HepG2 (cell line): ENCODE results near the gene NRAP. TPM values are rescaled to one million over a fixed set of nuclear protein-coding genes. Genes with fewer than 3 reads are reported as not detected.

Experiments
- ATAC-seq: fragments of 200-7000 bp; cut with Tn5 transposase; 3 replicates; pipeline ENCODE4 v1.9.1; 2020; ENCODE audit warnings: mild to moderate bottlenecking, moderate library complexity
- BruUV-seq: library from RNA; stranded (reverse); fragments of 400-500 nt; replicated peaks from 2 replicates; lab custom pipeline; 2021; lab: Mats Ljungman, UMichigan
- CTCF ChIA-PET: fragments of 300-600 bp; formaldehyde crosslinking; extraction: SDS; loops from one replicate; lab custom pipeline; 2021; ENCODE audit warnings: low total read pairs, inconsistent platforms, low intra/inter-chr PET ratio; lab: Yijun Ruan, JAX
- POLR2A ChIA-PET: fragments of 350-600 bp; sonication (Branson Sonifier 250); formaldehyde crosslinking; loops from one replicate; lab custom pipeline; 2020; ENCODE audit warnings: antibody characterized with exemption, inconsistent platforms; lab: Yijun Ruan, JAX
- DNase-seq: peaks from one replicate; pipeline ENCODE4 v3.0.0-alpha.2; 2015; ENCODE audit warnings: low spot score
- FAIRE-seq: peaks from 3 replicates; lab custom pipeline; 2011; peaks lifted over from hg19 to GRCh38; lab: Jason Lieb, UNC
- H2AFZ ChIP-seq: one replicate; pipeline ENCODE4 v1.6.1; 2011; ENCODE audit warnings: low read length, inconsistent platforms
- H3K27ac ChIP-seq: fragments of 300-600 bp; 3 replicates; pipeline ENCODE4 v1.8.0; 2011; ENCODE audit warnings: mixed run types, mild to moderate bottlenecking, mixed read lengths, low read length, inconsistent platforms; ENCODE audit not compliant: insufficient read depth; ENCODE audit errors: extremely low read length
- H3K27me3 ChIP-seq, 2 experiments: fragments of 200-600 bp in 1 of 2; 2 replicates in 1 of 2; 3 replicates in 1 of 2; pipeline versions ENCODE4 v1.6.0 to v1.8.0; 2011; ENCODE audit warnings: low read length in 2 of 2, mild to moderate bottlenecking in 2 of 2, moderate library complexity in 2 of 2, inconsistent platforms in 1 of 2; ENCODE audit not compliant: insufficient read depth in 2 of 2, control insufficient read depth in 1 of 2
- H3K36me3 ChIP-seq, 2 experiments: fragments of 200-600 bp in 1 of 2; replicated peaks in 1 of 2; 2 replicates in 1 of 2; 3 replicates in 1 of 2; pipeline versions ENCODE4 v1.5.1 to v1.8.0; 2011; ENCODE audit warnings: low read length in 2 of 2, inconsistent platforms in 1 of 2; ENCODE audit not compliant: insufficient read depth in 2 of 2, control insufficient read depth in 1 of 2
- H3K4me1 ChIP-seq: 2 replicates; pipeline ENCODE4 v1.5.1; 2012; ENCODE audit warnings: low read length, inconsistent platforms; ENCODE audit not compliant: insufficient read depth
- H3K4me2 ChIP-seq: 2 replicates; pipeline ENCODE4 v1.6.0; 2011; ENCODE audit warnings: low read depth, low read length, inconsistent platforms
- H3K4me3 ChIP-seq, 3 experiments: fragments of 200-600 bp in 1 of 3; sonication (generic), shearing (Covaris generic) in 1 of 3; replicated peaks in 1 of 3; 2 replicates each; pipeline ENCODE4 v1.5.1; 2011 to 2016; ENCODE audit warnings: low read length in 3 of 3, inconsistent platforms in 2 of 3, low read depth in 2 of 3, mild to moderate bottlenecking in 2 of 3, control low read depth in 1 of 3, mixed read lengths in 1 of 3; ENCODE audit not compliant: insufficient read depth in 1 of 3
- H3K79me2 ChIP-seq: one replicate; pipeline ENCODE4 v1.6.1; 2011; ENCODE audit warnings: low read length, inconsistent platforms; ENCODE audit not compliant: insufficient read depth
- H3K9ac ChIP-seq: 2 replicates; pipeline ENCODE4 v1.6.0; 2011; ENCODE audit warnings: mild to moderate bottlenecking, low read depth, low read length, inconsistent platforms; ENCODE audit not compliant: insufficient read depth
- H3K9me3 ChIP-seq: 2 replicates; pipeline ENCODE4 v1.5.1; 2012; ENCODE audit warnings: mild to moderate bottlenecking, low read length
- H4K20me1 ChIP-seq: 2 replicates; pipeline ENCODE4 v1.6.0; 2011; ENCODE audit warnings: inconsistent platforms, mild to moderate bottlenecking, low read length, moderate library complexity; ENCODE audit not compliant: insufficient read depth
- BCL3 ChIP-seq: sonication (generic); formaldehyde crosslinking; IDR thresholded peaks from 2 replicates; pipeline ENCODE4 v1.5.1; 2020; ENCODE audit warnings: mild to moderate bottlenecking, missing genetic modification reagents, moderate library complexity
- CAMTA2 ChIP-seq: sonication (generic); formaldehyde crosslinking; IDR thresholded peaks from 2 replicates; pipeline ENCODE4 v1.4.0; 2020; ENCODE audit warnings: mild to moderate bottlenecking, missing genetic modification reagents, borderline replicate concordance
- FOXA3 ChIP-seq: IDR thresholded peaks from 2 replicates; pipeline ENCODE4 v1.6.1; 2016; ENCODE audit warnings: missing genetic modification reagents, missing compliant biosample characterization
- KDM3A ChIP-seq: IDR thresholded peaks from 2 replicates; pipeline ENCODE4 v1.6.1; 2018; ENCODE audit warnings: low read depth, missing compliant biosample characterization
- MLLT10 ChIP-seq: sonication (generic); formaldehyde crosslinking; IDR thresholded peaks from 2 replicates; pipeline ENCODE4 v1.4.0; 2020; ENCODE audit warnings: missing genetic modification reagents
- RAD21 ChIP-seq: fragments of 450-650 bp; formaldehyde crosslinking; IDR thresholded peaks from 2 replicates; pipeline ENCODE4 v1.5.0; 2020; ENCODE audit warnings: mild to moderate bottlenecking
- RORA ChIP-seq: sonication (generic); formaldehyde crosslinking; IDR thresholded peaks from 2 replicates; pipeline ENCODE4 v1.5.0; 2020; ENCODE audit warnings: mild to moderate bottlenecking, missing genetic modification reagents, moderate library complexity
- SRF ChIP-seq: IDR thresholded peaks from 2 replicates; pipeline ENCODE4 v1.6.1; 2011; ENCODE audit warnings: mild to moderate bottlenecking, low read depth, low read length, moderate library complexity
- TOE1 ChIP-seq: sonication (generic); formaldehyde crosslinking; IDR thresholded peaks from 2 replicates; pipeline ENCODE4 v1.4.0; 2020; ENCODE audit warnings: mild to moderate bottlenecking, missing genetic modification reagents
- ZNF468 ChIP-seq: sonication (generic); formaldehyde crosslinking; IDR thresholded peaks from 2 replicates; pipeline ENCODE4 v1.8.0; 2022; ENCODE audit warnings: mild to moderate bottlenecking, moderate library complexity, missing genetic modification reagents
- ZNF530 ChIP-seq: sonication (generic); formaldehyde crosslinking; IDR thresholded peaks from 2 replicates; pipeline ENCODE4 v1.5.0; 2020; ENCODE audit warnings: low read depth, mild to moderate bottlenecking, missing genetic modification reagents
- ZNF543 ChIP-seq: sonication (generic); formaldehyde crosslinking; IDR thresholded peaks from 2 replicates; pipeline ENCODE4 v1.4.0; 2020; ENCODE audit warnings: mild to moderate bottlenecking, missing genetic modification reagents
- ZSCAN29 ChIP-seq: sonication (generic); formaldehyde crosslinking; conservative IDR thresholded peaks from 2 replicates; pipeline ENCODE4 v1.4.0; 2020; ENCODE audit warnings: mild to moderate bottlenecking, missing genetic modification reagents
- WGBS: methylation state at CpG from one replicate; pipeline ENCODE4 v1.1.6; 2017; ENCODE audit warnings: low lambda C conversion rate; 5-methylcytosine and 5-hydroxymethylcytosine counted together
- in situ Hi-C: cut with HindIII; loops from 2 replicates; pipeline ENCODE4 v1.10.0; 2017; ENCODE audit warnings: low pct_unique_long_range_greater_than_20kb; ENCODE audit not compliant: extremely low pct_ligation_motif_present
- intact Hi-C: fragments of 100-400 bp; cut with micrococcal nuclease; formaldehyde crosslinking; loops from one replicate; pipeline ENCODE4 v1.10.0; 2022; ENCODE audit not compliant: unreplicated experiment
- polyA plus RNA-seq, 8 experiments: library from polyadenylated mRNA; depleted of rRNA in 3 of 8; stranded (reverse) in 7 of 8; unstranded in 1 of 8; fragments of >200 nt; fragmentation: Illumina TruSeq in 4 of 8; extraction: Trizol in 4 of 8; gene quantifications; 2 replicates each; pipeline versions ENCODE4 v1.2.1 to v1.2.3, GENCODE V29; 2011 to 2016; ENCODE audit warnings: low read depth in 4 of 8, missing spikeins in 1 of 8, mixed read lengths in 1 of 8; ENCODE audit not compliant: insufficient read depth in 1 of 8
- total RNA-seq, 5 experiments: library from RNA; depleted of rRNA; stranded (reverse); fragments of >200 nt; fragmentation: Illumina TruSeq; extraction: Trizol; gene quantifications; 2 replicates each; pipeline ENCODE4 v1.2.3, GENCODE V29; 2016; ENCODE audit warnings: low read depth in 1 of 5
- TF ChIP-seq, protein P1 (sequence below): sonication (generic); formaldehyde crosslinking; IDR thresholded peaks from 2 replicates; pipeline ENCODE4 v1.4.0; 2020; ENCODE audit warnings: mild to moderate bottlenecking, missing genetic modification reagents, borderline replicate concordance
- TF ChIP-seq, protein P2 (sequence below): sonication (generic); formaldehyde crosslinking; IDR thresholded peaks from 2 replicates; pipeline ENCODE4 v1.8.0; 2022; ENCODE audit warnings: mild to moderate bottlenecking, missing genetic modification reagents

NRAP gene
- total and polyA plus RNA-seq, 2 of the 13 experiments (the other 11 are each of a cell fraction or from before 2014, with no cell fraction given) = not detected

- TF ChIP-seq, protein P1, sequence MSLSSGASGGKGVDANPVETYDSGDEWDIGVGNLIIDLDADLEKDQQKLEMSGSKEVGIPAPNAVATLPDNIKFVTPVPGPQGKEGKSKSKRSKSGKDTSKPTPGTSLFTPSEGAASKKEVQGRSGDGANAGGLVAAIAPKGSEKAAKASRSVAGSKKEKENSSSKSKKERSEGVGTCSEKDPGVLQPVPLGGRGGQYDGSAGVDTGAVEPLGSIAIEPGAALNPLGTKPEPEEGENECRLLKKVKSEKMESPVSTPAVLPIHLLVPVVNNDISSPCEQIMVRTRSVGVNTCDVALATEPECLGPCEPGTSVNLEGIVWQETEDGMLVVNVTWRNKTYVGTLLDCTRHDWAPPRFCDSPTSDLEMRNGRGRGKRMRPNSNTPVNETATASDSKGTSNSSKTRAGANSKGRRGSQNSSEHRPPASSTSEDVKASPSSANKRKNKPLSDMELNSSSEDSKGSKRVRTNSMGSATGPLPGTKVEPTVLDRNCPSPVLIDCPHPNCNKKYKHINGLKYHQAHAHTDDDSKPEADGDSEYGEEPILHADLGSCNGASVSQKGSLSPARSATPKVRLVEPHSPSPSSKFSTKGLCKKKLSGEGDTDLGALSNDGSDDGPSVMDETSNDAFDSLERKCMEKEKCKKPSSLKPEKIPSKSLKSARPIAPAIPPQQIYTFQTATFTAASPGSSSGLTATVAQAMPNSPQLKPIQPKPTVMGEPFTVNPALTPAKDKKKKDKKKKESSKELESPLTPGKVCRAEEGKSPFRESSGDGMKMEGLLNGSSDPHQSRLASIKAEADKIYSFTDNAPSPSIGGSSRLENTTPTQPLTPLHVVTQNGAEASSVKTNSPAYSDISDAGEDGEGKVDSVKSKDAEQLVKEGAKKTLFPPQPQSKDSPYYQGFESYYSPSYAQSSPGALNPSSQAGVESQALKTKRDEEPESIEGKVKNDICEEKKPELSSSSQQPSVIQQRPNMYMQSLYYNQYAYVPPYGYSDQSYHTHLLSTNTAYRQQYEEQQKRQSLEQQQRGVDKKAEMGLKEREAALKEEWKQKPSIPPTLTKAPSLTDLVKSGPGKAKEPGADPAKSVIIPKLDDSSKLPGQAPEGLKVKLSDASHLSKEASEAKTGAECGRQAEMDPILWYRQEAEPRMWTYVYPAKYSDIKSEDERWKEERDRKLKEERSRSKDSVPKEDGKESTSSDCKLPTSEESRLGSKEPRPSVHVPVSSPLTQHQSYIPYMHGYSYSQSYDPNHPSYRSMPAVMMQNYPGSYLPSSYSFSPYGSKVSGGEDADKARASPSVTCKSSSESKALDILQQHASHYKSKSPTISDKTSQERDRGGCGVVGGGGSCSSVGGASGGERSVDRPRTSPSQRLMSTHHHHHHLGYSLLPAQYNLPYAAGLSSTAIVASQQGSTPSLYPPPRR (CRISPR knock-in tag) = no peak
Observed at GRCh38 chr10:113683300-113683699, 19.5 kb upstream of the NRAP start (continued).

DNA sequence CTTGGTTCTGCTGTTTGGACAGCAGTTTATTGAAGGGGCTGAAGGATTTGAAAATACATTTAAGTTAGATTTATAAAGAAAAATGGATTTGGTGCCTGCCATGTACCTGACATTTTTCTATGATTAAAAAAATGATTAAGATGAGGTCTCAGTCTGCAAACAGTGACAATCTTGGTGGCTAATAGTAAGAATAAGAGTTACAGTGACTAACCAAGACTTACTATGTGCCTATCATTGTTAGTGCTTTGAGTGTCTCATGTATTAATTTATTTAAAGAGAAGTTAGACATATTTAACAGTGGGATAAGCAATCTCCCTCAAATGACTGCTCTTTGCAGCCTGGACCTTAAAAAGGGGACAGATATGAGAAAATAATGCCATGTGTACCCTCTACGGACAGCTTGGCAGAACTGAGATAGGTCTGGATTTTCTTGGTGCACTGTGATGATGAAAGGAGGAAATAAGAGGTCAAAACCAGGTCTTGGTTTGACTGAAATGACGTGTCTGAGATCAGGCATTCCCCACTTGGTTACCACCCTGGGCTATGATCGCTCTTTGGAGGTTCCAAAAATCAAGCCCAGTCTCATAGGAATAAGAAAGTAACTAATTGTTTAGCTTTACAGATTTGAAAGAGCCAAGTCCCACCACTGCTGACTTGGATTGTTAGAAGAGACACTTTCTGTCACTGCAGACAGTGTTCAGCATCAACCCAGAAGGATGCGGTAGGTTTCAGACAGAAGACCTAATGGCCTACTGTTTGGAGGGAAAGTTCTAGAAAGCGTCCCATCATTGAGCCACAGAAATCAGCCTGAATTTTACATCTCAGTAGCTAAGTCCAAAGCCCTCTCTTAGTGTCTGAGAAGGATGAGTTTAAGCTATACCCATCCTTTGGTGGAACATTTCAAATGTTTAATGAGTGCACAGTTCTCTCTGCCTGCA is 18.0 kb upstream of the NRAP start:
- in situ Hi-C loops = no loop called here
- ChIA-PET POLR2A (no interaction called here), CTCF (no interaction called here)
- H4K20me1 ChIP-seq = 0 out of 2 replicates have a peak, but pooled peaks cover 3% of the 10 kb centered on the region
- H3K4me3 ChIP-seq = no peak overlapping the region
- no peak overlapping the region for H3K27ac ChIP-seq
- WGBS = 97% methylated on average over 5 of the region's 5 CpGs
- H3K9me3 ChIP-seq = peaks cover 5% of the 10 kb centered on the region
- DNase-seq (no peak), ATAC-seq (no peak), FAIRE-seq (peak; percentile 4)
- BruUV-seq = no TSS peak
- H3K4me2 ChIP-seq = peak overlapping the region; percentile 90
- H3K79me2 ChIP-seq = peaks cover 54% of the 10 kb centered on the region
- intact Hi-C loops = no loop called here
- H3K9ac ChIP-seq = 0 out of 2 replicates have a peak overlapping the region, but pooled peaks have one; percentile 83
- peaks cover 26% of the 10 kb centered on the region for H3K4me1 ChIP-seq
- no peak overlapping the region for H2AFZ ChIP-seq
- H3K36me3 ChIP-seq = no peaks in the 10 kb centered on the region; a peak in 1 of 5 replicates
- no peaks in the 10 kb centered on the region; a peak in 1 of 5 replicates for H3K27me3 ChIP-seq
- TF ChIP-seq KDM3A (CRISPR knock-in tag) (no peak), BCL3 (CRISPR knock-in tag) (no peak), CAMTA2 (CRISPR knock-in tag) (no peak), RORA (CRISPR knock-in tag) (no peak), FOXA3 (CRISPR knock-in tag) (no peak), SRF (no peak), RAD21 (CRISPR knock-in tag) (no peak), ZNF468 (CRISPR knock-in tag) (no peak), ZSCAN29 (CRISPR knock-in tag) (no peak), ZNF543 (no peak), MLLT10 (CRISPR knock-in tag) (no peak), TOE1 (CRISPR knock-in tag) (no peak), ZNF530 (CRISPR knock-in tag) (no peak)
- TF ChIP-seq, protein P2, sequence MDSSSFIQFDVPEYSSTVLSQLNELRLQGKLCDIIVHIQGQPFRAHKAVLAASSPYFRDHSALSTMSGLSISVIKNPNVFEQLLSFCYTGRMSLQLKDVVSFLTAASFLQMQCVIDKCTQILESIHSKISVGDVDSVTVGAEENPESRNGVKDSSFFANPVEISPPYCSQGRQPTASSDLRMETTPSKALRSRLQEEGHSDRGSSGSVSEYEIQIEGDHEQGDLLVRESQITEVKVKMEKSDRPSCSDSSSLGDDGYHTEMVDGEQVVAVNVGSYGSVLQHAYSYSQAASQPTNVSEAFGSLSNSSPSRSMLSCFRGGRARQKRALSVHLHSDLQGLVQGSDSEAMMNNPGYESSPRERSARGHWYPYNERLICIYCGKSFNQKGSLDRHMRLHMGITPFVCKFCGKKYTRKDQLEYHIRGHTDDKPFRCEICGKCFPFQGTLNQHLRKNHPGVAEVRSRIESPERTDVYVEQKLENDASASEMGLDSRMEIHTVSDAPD = no peak
